CD8-positive, alpha-beta memory T cell (primary cell): ENCODE measurements around the gene CORO2B. TPM values are rescaled to one million over a fixed set of nuclear protein-coding genes. Genes with fewer than 3 reads are reported as not detected.

Source experiments
- CTCF ChIA-PET: fragments of 350-600 bp; sonication (Branson Sonifier 250); formaldehyde crosslinking; loops from one replicate; lab custom pipeline; 2021; ENCODE audit warnings: antibody characterized with exemption; lab: Charles Lee
- POLR2A ChIA-PET: fragments of 350-600 bp; sonication (Branson Sonifier 250); formaldehyde crosslinking; loops from one replicate; lab custom pipeline; 2021; ENCODE audit warnings: antibody characterized with exemption; lab: Charles Lee
- DNase-seq, 5 donors: peaks; one replicate each; pipeline versions ENCODE4 v3.0.0 to v3.0.0-alpha.2; 2020 to 2022; ENCODE audit warnings: mixed read lengths in 1 of 5
- H3K27ac ChIP-seq: one replicate; pipeline ENCODE4 v1.7.0; 2013; ENCODE audit warnings: low read depth, mild to moderate bottlenecking, low read length, moderate library complexity
- H3K27me3 ChIP-seq: 2 replicates; pipeline ENCODE4 v1.7.0; 2013; ENCODE audit warnings: low read length, mild to moderate bottlenecking; ENCODE audit not compliant: insufficient read depth, poor library complexity, severe bottlenecking
- H3K36me3 ChIP-seq: 2 replicates; pipeline ENCODE4 v1.7.0; 2013; ENCODE audit warnings: mild to moderate bottlenecking, low read length, moderate library complexity; ENCODE audit not compliant: insufficient read depth
- H3K4me1 ChIP-seq: 2 replicates; pipeline ENCODE4 v1.7.0; 2013; ENCODE audit warnings: mild to moderate bottlenecking, low read length, moderate library complexity; ENCODE audit not compliant: insufficient read depth
- H3K4me3 ChIP-seq: 2 replicates; pipeline ENCODE4 v1.7.0; 2013; ENCODE audit warnings: mild to moderate bottlenecking, low read length
- H3K9me3 ChIP-seq: 2 replicates; pipeline ENCODE4 v1.7.0; 2013; ENCODE audit warnings: mild to moderate bottlenecking, low read length
- H3K27ac Mint-ChIP-seq, 8 donors: one replicate each; pipeline ENCODE4 v1.8.0; 2020 to 2021; ENCODE audit warnings: mixed read lengths in 8 of 8, mild to moderate bottlenecking in 6 of 8, inconsistent platforms in 3 of 8, moderate library complexity in 3 of 8
- H3K27me3 Mint-ChIP-seq, 2 donors: one replicate each; pipeline ENCODE4 v1.8.0; 2020 to 2021; ENCODE audit warnings: mixed read lengths in 2 of 2, mild to moderate bottlenecking in 1 of 2, moderate library complexity in 1 of 2
- H3K36me3 Mint-ChIP-seq, 3 donors: one replicate each; pipeline ENCODE4 v1.8.0; 2020 to 2021; ENCODE audit warnings: mixed read lengths in 3 of 3, inconsistent platforms in 1 of 3, mild to moderate bottlenecking in 1 of 3
- H3K4me1 Mint-ChIP-seq, 3 donors: one replicate each; pipeline ENCODE4 v1.8.0; 2020 to 2021; ENCODE audit warnings: mixed read lengths in 3 of 3, inconsistent platforms in 1 of 3, mild to moderate bottlenecking in 1 of 3
- H3K4me3 Mint-ChIP-seq, 7 donors: one replicate each; pipeline ENCODE4 v1.8.0; 2020 to 2021; ENCODE audit warnings: mixed read lengths in 7 of 7, mild to moderate bottlenecking in 6 of 7, moderate library complexity in 4 of 7, inconsistent platforms in 2 of 7
- H3K9me3 Mint-ChIP-seq, 5 donors: one replicate each; pipeline ENCODE4 v1.8.0; 2020 to 2022; ENCODE audit warnings: mixed read lengths in 5 of 5, mild to moderate bottlenecking in 3 of 5, moderate library complexity in 2 of 5, inconsistent platforms in 1 of 5
- polyA plus RNA-seq: library from polyadenylated mRNA; unstranded; fragments of 300-500 nt; fragmentation: Illumina TruSeq; gene quantifications from one replicate; pipeline ENCODE4 v1.2.3, GENCODE V29; 2021
- total RNA-seq, 2 experiments: library from RNA; stranded (reverse); gene quantifications; one replicate each; pipeline ENCODE4 v1.2.3, GENCODE V29; 2021

The CORO2B gene
- total and polyA plus RNA-seq, 3 experiments from 2014 or later, result not detected

- peaks cover 3% of the 10 kb centered on the region for H3K27me3 ChIP-seq
- no peaks in the 10 kb centered on the region for H3K9me3 ChIP-seq
- ChIA-PET POLR2A (no interaction called here), CTCF (interaction anchor here (0.9 kb wide), 1 partner anchor 323 kb away, joined by 4 read pairs; no protein-coding TSS in a partner anchor)
- no peaks in the 10 kb centered on the region for H3K4me1 ChIP-seq
- no peak overlapping the region for H3K4me3 ChIP-seq
- Mint-ChIP-seq H3K27ac (no peak overlapping the region), H3K36me3 (no peaks in the 10 kb centered on the region), H3K4me3 (no peak overlapping the region), H3K4me1 (no peaks in the 10 kb centered on the region), H3K9me3 (no peaks in the 10 kb centered on the region), H3K27me3 (peaks cover 27 to 62% of the 10 kb centered on the region in 2 donors)
- H3K36me3 ChIP-seq, result no peaks in the 10 kb centered on the region
- DNase-seq, result no peak
- no peak overlapping the region for H3K27ac ChIP-seq
These were observed 26.4 kb upstream of the CORO2B start for GRCh38 chr15:68552344-68552743.

DNA sequence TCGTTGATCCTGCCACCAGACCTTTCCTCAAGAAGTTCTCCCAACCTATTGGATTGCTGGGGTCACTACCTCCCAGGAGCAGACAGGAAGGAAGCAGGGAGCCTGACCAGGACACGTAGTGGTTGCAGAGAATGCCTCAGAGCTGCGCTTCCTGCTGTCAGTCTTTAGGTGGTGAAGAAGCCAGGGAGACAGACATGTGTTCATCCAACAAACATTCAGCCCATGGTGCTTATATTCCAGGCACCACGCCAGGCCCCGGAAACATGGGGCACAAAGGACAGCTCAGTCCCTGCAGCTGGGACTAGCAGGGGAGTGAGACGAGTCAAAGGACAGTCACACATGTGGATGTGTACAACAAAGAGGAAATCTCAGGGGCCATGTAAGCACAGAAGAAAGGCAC lies 26.0 kb upstream of the CORO2B start:
- peaks cover 28 to 64% of the 10 kb centered on the region in 2 donors for H3K27me3 Mint-ChIP-seq
- H3K4me1 ChIP-seq, result no peaks in the 10 kb centered on the region
- no peak overlapping the region for H3K4me3 ChIP-seq

DNA sequence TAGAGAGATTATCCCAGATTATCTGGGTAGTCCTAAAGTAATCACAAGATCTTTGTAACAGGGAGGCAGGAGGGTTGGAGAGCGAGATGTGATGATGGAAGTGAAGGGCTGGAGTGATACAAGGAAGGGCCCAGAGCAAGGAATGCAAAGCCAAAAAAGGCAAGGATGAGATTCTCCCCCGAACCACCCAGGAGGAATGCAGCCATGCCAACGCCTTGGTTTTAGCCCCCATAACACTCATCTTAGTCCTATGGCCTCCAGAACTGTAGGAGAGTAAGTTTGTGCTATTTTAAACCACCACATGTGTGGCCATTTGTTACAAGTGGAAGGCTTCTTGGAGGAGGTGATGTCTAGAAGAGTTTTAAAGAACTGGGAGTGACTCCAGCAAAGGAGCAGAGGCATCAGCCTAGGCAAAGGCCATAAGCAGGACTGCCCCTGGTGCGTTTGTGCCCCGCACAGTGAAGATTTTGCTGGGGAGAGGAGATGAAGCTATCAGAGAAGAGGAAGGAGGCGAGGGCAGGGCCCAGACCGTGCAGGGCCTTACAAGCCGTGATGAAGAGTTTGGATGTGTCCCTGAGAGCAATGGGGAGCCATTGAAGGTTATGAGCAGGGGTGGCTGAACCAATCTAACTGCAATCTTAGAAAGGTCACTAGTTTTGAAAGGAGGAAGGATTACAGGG lies 25.3 kb upstream of the CORO2B start:
- H3K27ac ChIP-seq, result no peak overlapping the region
- DNase-seq, result no peak
- no peaks in the 10 kb centered on the region for H3K36me3 Mint-ChIP-seq
- H3K36me3 ChIP-seq, result no peaks in the 10 kb centered on the region
- CTCF ChIA-PET, result interaction anchor here (0.9 to 1.8 kb wide), 3 partner anchors 9 to 322 kb away, joined by 4 to 7 read pairs (median 6); no protein-coding TSS in a partner anchor
- no peaks in the 10 kb centered on the region for H3K9me3 ChIP-seq
- H3K27ac Mint-ChIP-seq, result no peak overlapping the region
- POLR2A ChIA-PET, result no interaction called here
- peaks cover 3% of the 10 kb centered on the region for H3K27me3 ChIP-seq
- H3K4me3 ChIP-seq, result no peak overlapping the region
- H3K4me3 Mint-ChIP-seq, result no peak overlapping the region
- no peaks in the 10 kb centered on the region for H3K9me3 Mint-ChIP-seq
- peaks cover 0 to under 1% (median 0%) of the 10 kb centered on the region in 3 donors for H3K4me1 Mint-ChIP-seq
- H3K4me1 ChIP-seq, result no peaks in the 10 kb centered on the region
- peaks cover 27 to 66% of the 10 kb centered on the region in 2 donors for H3K27me3 Mint-ChIP-seq

More for the DNA sequence above, 26.0 kb upstream of the CORO2B start:
- H3K36me3 ChIP-seq, result no peaks in the 10 kb centered on the region
- peaks cover 3% of the 10 kb centered on the region for H3K27me3 ChIP-seq
- no peaks in the 10 kb centered on the region for H3K4me1 Mint-ChIP-seq
- H3K27ac ChIP-seq, result no peak overlapping the region
- no peaks in the 10 kb centered on the region for H3K9me3 ChIP-seq
- no peak for DNase-seq
- ChIA-PET CTCF (interaction anchor here (0.9 kb wide), 1 partner anchor 322 kb away, joined by 4 read pairs; no protein-coding TSS in a partner anchor), POLR2A (no interaction called here)
- no peaks in the 10 kb centered on the region for H3K9me3 Mint-ChIP-seq
- H3K4me3 Mint-ChIP-seq, result no peak overlapping the region
- H3K36me3 Mint-ChIP-seq, result no peaks in the 10 kb centered on the region
- H3K27ac Mint-ChIP-seq, result no peak overlapping the region

- Histone ChIP-seq H3K27me3 (peaks cover 7% of the 10 kb centered on the region), H3K9me3 (no peaks in the 10 kb centered on the region), H3K4me3 (no peak overlapping the region), H3K36me3 (no peaks in the 10 kb centered on the region), H3K4me1 (peaks cover 3% of the 10 kb centered on the region), H3K27ac (no peak overlapping the region)
- peak overlapping the region in 1 of 7 donors; percentile 23 for H3K4me3 Mint-ChIP-seq
- H3K36me3 Mint-ChIP-seq, result no peaks in the 10 kb centered on the region
- CTCF ChIA-PET, result interaction anchor here (1.3 to 1.8 kb wide), 2 partner anchors 8 to 322 kb away, joined by 6 to 7 read pairs; no protein-coding TSS in a partner anchor
- POLR2A ChIA-PET, result no interaction called here
- DNase-seq, result peak in 4 of 5 donors; percentile 31 to 54 (median 38)
- no peak overlapping the region for H3K27ac Mint-ChIP-seq
- H3K27me3 Mint-ChIP-seq, result peaks cover 33 to 70% of the 10 kb centered on the region in 2 donors
- H3K4me1 Mint-ChIP-seq, result peaks cover 6 to 7% (median 7%) of the 10 kb centered on the region in 3 donors
- H3K9me3 Mint-ChIP-seq, result no peaks in the 10 kb centered on the region
These were observed 24.6 kb upstream of the CORO2B start for GRCh38 chr15:68553994-68554720.

DNA sequence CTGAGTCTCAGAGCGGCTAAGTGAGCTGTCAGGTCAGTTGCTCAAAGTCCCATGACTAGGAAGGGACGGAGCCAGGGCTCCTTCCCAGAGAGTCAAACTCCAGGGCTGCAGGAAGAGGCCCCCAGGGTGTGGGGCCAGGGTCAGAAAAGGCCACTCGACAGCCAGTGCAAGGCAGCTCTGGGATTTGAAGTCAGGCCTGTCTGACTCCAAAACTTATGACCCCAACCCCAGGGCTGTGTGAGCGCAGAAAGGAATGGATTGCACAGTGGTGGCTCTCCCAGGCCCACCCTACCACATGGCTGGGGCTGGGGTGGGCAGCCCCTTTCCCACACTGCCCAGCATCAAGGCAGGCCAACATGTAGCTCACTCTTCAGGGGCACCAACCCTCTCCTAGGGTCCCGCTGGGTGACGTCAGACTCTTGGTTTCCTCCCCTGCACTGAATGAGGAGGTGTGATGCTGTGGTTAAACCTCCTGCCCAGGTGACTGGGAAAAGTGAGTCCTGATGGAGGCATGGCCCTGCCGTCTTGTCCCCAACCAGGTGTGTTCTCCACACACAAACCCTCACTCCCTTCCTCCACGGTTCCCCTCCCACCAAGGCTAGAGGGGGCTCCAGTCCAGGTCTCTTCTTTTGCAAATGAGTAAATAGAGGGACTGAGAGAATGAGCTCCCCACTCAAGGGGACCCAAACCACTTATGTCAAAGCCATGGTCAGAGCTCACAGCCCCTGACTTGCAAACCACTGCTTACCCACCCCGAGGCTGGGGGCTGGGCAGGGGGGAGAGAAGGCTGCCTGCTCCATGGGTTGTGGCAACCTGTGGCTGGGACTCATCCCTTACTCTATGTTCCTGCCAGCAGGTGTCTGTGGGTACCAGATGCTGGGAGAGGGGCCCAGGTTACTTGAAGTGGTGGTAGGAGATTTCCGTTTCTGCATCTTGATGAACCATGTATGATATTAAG lies 23.8 kb upstream of the CORO2B start:
- no peak for DNase-seq
- no peaks in the 10 kb centered on the region for H3K9me3 Mint-ChIP-seq
- ChIA-PET POLR2A (interaction anchor here (0.5 kb wide), 1 partner anchor 16 kb away, joined by 5 read pairs; no protein-coding TSS in a partner anchor), CTCF (interaction anchor here (1.3 to 1.8 kb wide), 2 partner anchors 8 to 321 kb away, joined by 6 to 7 read pairs; no protein-coding TSS in a partner anchor)
- no peak overlapping the region for H3K4me3 ChIP-seq
- H3K27ac ChIP-seq, result no peak overlapping the region
- no peaks in the 10 kb centered on the region for H3K9me3 ChIP-seq
- peaks cover 13 to 15% (median 15%) of the 10 kb centered on the region in 3 donors for H3K4me1 Mint-ChIP-seq
- peaks cover 13% of the 10 kb centered on the region for H3K27me3 ChIP-seq
- H3K4me1 ChIP-seq, result peaks cover 11% of the 10 kb centered on the region
- no peaks in the 10 kb centered on the region for H3K36me3 ChIP-seq
- H3K27ac Mint-ChIP-seq, result no peak overlapping the region
- peaks cover 36 to 77% of the 10 kb centered on the region in 2 donors for H3K27me3 Mint-ChIP-seq
- H3K36me3 Mint-ChIP-seq, result no peaks in the 10 kb centered on the region
- H3K4me3 Mint-ChIP-seq, result no peak overlapping the region

GRCh38 chr15:68555679-68556037 lies 23.1 kb upstream of the CORO2B start:
- no peak for DNase-seq
- no peak overlapping the region for H3K27ac ChIP-seq
- no peaks in the 10 kb centered on the region for H3K36me3 ChIP-seq
- no peak overlapping the region for H3K4me3 ChIP-seq
- no peaks in the 10 kb centered on the region for H3K9me3 ChIP-seq
- peaks cover 17 to 22% (median 22%) of the 10 kb centered on the region in 3 donors for H3K4me1 Mint-ChIP-seq
- ChIA-PET POLR2A (interaction anchor here (0.5 kb wide), 1 partner anchor 15 kb away, joined by 5 read pairs; no protein-coding TSS in a partner anchor), CTCF (no interaction called here)
- H3K27me3 ChIP-seq, result peaks cover 13% of the 10 kb centered on the region
- H3K9me3 Mint-ChIP-seq, result no peaks in the 10 kb centered on the region
- no peaks in the 10 kb centered on the region for H3K36me3 Mint-ChIP-seq
- peaks cover 31 to 76% of the 10 kb centered on the region in 2 donors for H3K27me3 Mint-ChIP-seq
- no peak overlapping the region for H3K27ac Mint-ChIP-seq
- H3K4me3 Mint-ChIP-seq, result peak overlapping the region in 1 of 7 donors; percentile 10
- peaks cover 11% of the 10 kb centered on the region for H3K4me1 ChIP-seq

DNA sequence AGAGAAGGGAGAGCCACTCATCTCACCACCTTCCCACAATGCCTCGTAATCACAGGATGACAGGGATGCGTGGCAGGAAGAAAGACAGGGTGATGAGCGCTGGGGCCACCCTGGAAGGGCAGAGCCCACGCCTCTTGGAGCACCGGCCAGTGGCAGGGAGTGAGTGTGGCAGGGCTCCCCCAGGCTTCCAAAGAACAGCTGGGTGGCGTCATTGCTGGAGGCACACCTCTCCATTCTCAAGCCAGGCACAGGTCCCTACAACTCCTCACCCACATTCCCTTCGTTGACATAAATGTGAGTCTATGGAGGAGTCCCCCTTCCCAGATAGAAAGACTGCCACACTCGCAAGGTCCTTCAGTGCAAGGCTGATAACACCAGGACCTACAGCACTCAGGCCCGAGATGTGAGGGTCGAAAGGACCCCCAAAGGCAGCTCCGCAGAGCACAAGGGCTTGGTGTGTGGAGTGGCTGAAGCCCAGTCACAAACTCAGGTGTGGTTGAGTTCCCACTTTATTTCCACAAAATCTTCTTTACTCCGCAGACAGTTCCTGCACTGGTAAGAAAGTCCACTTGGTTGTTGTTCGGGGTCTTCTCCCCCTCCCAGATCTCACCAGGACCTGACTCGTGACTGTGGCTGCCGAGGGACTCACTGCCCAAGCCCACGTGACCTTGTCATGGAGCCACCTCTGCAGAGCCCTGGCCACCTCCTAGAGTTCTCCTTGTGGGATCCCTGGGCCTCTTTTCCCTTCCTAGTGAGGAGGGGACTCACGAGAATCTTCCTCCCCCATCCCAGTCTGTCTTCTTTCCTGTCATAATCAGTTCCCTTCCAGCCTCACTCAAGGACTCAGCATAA lies 22.4 kb upstream of the CORO2B start:
- Histone ChIP-seq H3K27ac (no peak overlapping the region), H3K4me1 (peaks cover 11% of the 10 kb centered on the region), H3K9me3 (no peaks in the 10 kb centered on the region), H3K27me3 (peaks cover 10% of the 10 kb centered on the region), H3K4me3 (no peak overlapping the region), H3K36me3 (no peaks in the 10 kb centered on the region)
- no peaks in the 10 kb centered on the region for H3K9me3 Mint-ChIP-seq
- no peaks in the 10 kb centered on the region for H3K36me3 Mint-ChIP-seq
- peak overlapping the region in 1 of 8 donors; percentile 33 for H3K27ac Mint-ChIP-seq
- H3K4me3 Mint-ChIP-seq, result no peak overlapping the region
- CTCF ChIA-PET, result interaction anchor here (0.7 to 1.7 kb wide), 2 partner anchors 319 to 320 kb away, joined by 3 to 6 read pairs; no protein-coding TSS in a partner anchor
- POLR2A ChIA-PET, result no interaction called here
- H3K27me3 Mint-ChIP-seq, result peaks cover 29 to 79% of the 10 kb centered on the region in 2 donors
- no peak for DNase-seq
- H3K4me1 Mint-ChIP-seq, result peaks cover 17 to 22% (median 22%) of the 10 kb centered on the region in 3 donors
